HT1080 (cell line): ENCODE data around the gene UBE2H. TPM values are rescaled to one million over a fixed set of nuclear protein-coding genes. Genes with fewer than 3 reads are reported as not detected.
A peak's percentile ranks its signal among the peaks of the same experiment; 100 is the strongest.
"Not testable (repeated sequence)": the region's sequence is repeated elsewhere in the genome, so short reads cannot be mapped to it uniquely, and the experiment has no call there.

Source experiments
- DNase-seq: peaks from one replicate; pipeline ENCODE4 v3.0.0-alpha.2; 2015; ENCODE audit warnings: low read depth
- total RNA-seq: library from RNA; depleted of rRNA; stranded (reverse); fragments of >200 nt; shearing (Covaris generic); gene quantifications from 2 replicates; pipeline ENCODE4 v1.2.3, GENCODE V29; 2014

UBE2H gene
- total RNA-seq, 1 experiment from 2014 or later = 48.6 TPM

GRCh38 chr7:129824291-129825208, 128.2 kb downstream of the UBE2H start:
- DNase-seq = peak; percentile 42

- DNase-seq = not testable (repeated sequence)
These were observed 129.6 kb downstream of the UBE2H start for GRCh38 chr7:129823143-129823542.

GRCh38 chr7:129821476-129821875, 131.3 kb downstream of the UBE2H start:
- no peak for DNase-seq

- no peak for DNase-seq
These were observed 136.0 kb downstream of the UBE2H start for GRCh38 chr7:129816742-129817141.

GRCh38 chr7:129807863-129808262, 144.9 kb downstream of the UBE2H start:
- no peak for DNase-seq

- DNase-seq = no peak
These were observed 147.7 kb downstream of the UBE2H start for GRCh38 chr7:129804890-129805719.

- DNase-seq = no peak
These were observed 148.5 kb downstream of the UBE2H start for GRCh38 chr7:129804111-129804889.

GRCh38 chr7:129803546-129804081, 149.1 kb downstream of the UBE2H start:
- no peak for DNase-seq

- DNase-seq = no peak
These were observed 150.9 kb downstream of the UBE2H start for GRCh38 chr7:129801882-129802281.

- no peak for DNase-seq
These were observed 151.9 kb downstream of the UBE2H start for GRCh38 chr7:129800901-129801300.

- DNase-seq = no peak
These were observed 153.3 kb downstream of the UBE2H start for GRCh38 chr7:129799350-129799955.

GRCh38 chr7:129798616-129799349, 154.0 kb downstream of the UBE2H start:
- no peak for DNase-seq

GRCh38 chr7:129797214-129797789, 155.5 kb downstream of the UBE2H start:
- DNase-seq = no peak

GRCh38 chr7:129796186-129796775, 156.5 kb downstream of the UBE2H start:
- DNase-seq = no peak

GRCh38 chr7:129794461-129794860, 158.3 kb downstream of the UBE2H start:
- DNase-seq = not testable (repeated sequence)

- DNase-seq = no peak
These were observed 159.1 kb downstream of the UBE2H start for GRCh38 chr7:129793506-129794310.

GRCh38 chr7:129792721-129793120, 160.0 kb downstream of the UBE2H start:
- no peak for DNase-seq

GRCh38 chr7:129790136-129790535, 162.6 kb downstream of the UBE2H start:
- peak; percentile 53 for DNase-seq
